NCI-H1092 (cell line): ENCODE measurements around the gene DCX.

Experiments
- DNase-seq: peaks from one replicate; lab custom pipeline; 2025; lab: John Stamatoyannopoulos, UW

Gene DCX

DNA sequence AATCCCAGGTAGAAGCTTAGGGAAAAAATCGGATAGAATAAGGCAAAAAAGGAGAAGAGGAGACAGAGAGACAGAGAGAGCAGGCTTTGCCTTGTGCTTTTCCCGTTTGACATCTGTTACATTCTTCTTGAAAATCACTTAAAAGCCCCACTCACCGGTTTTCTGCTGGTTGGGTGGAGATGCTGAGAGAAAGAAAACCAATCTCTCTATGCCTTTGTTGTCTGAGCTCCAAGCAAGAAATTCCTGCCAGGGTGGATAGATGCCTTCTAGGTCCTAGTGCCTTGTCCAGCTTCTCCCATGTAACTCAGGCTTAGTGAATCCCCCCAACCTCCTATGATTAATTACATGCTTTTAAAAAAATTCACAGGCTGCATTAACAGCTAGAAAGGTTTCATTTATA, at the start of gene DCX:
Gene DCX, minus strand, starts transcription at position 210 of the 400 bp plus-strand sequence. CDS start 1,794 bp downstream, outside the sequence.
- DNase-seq = peak; percentile 38

DNA sequence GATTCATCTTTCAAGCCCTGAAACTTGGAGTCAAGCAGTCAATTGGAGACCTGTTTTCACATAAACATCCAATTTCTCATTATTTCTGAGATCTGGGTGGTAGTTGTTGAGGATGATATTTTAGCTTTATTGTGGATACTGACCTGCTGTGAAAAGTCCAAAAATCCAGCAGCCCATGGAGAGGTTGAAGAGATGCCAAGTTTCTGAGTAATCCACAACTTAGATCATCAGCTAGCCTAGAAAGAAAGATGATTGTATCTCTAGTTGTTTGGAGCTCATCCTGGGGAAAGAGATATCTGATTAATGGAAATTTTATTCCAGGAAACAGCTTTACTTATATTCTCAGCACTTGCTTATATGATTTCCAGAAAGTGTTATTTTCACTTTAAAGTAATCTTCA, 48.6 kb upstream of the DCX start:
- DNase-seq = no peak

DNA sequence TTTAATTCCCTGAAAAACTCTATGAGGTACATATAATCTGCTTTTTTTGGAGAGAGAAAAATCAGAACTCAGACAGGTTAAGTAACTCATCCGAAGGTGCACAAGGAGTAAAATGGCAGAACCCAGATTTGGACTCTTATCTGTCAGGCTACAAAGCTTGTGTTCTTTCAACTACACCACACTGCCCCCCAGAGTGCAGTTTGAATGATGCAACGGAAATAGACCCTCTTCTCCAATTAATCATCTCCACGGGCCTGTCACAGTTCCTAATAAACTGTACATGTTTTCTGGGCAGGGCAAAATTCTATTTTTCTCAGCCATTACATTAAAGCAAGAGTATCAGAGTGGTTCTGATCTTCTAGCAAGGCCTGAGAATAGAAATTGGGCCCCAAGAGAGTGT, 35.3 kb upstream of the DCX start:
- peak; percentile 66 for DNase-seq

DNA sequence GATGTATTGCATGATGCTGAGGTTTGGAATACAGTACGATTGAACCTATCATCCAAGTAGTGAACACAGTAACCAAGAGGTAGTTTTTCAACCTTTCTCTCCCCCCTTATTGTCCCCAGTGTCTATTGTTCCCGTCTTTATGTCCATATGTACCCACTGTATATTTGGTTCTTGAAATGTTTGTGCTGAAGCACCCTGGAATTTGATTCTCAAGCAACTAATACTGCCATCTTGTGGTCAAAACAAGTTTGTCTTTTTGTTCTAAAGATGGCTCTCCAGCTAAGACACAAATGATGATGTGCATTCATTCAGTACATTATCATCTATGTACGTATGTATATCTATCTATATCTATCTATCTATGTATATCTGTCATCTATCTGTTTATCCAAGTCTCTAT, 33.5 kb upstream of the DCX start:
- DNase-seq = peak; percentile 71

DNA sequence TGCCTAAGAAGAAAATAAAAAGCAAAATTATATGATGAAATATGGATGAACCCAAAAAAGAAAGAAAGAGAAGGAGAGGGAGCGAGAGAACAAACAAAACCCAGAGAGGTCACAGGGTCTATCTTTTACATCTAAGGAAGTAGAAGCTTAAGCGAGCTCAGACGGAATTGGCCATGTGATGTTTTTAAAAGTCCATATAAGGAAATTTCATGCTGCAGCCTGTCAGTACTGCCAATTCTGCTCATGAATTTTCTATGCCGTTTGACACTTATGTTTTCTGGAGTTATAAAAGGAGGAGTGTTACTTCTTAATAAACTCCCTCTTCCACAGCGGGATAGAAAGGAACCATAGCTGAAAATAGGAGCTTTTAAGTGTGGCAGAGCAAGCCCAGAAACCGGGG, 32.9 kb upstream of the DCX start:
- DNase-seq = no peak

DNA sequence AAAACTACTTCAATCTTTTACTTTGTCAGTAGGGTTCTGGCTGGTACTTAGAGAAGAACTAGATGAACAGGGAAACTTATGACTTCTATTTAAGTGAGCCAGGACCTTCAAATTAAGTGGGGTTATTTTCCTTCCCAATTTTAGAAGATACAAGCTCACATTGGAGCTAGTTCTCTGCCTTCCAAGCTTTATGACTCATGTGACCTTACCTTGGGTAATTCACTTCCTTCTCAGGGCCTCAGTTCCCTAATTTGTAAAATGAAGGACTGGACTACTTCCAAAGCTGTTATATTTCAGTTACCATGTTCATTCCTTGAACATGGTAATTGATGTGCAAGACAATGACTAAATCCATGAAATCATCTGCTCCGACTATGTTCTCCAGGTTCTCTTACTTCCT, 32.0 kb upstream of the DCX start:
- DNase-seq = no peak

DNA sequence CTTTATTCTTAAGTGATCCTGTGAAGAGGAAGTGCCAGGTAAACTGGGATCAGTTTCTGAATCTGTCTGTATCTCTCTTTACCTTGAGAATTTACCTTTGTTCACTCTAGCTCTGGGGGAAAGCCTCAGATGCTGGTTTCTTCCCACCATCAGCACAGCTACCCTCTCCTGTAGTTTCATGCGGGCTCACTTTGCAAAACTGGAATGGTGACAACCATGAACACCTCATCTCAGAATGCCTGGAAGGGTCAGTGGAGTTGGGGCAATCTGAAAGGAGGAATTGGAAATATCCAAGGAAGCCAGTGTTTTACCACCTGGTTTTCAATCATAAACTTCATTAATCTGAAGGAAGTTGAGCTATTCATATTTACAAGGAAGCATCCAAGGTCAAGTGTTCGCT, 30.8 kb upstream of the DCX start:
- no peak for DNase-seq

DNA sequence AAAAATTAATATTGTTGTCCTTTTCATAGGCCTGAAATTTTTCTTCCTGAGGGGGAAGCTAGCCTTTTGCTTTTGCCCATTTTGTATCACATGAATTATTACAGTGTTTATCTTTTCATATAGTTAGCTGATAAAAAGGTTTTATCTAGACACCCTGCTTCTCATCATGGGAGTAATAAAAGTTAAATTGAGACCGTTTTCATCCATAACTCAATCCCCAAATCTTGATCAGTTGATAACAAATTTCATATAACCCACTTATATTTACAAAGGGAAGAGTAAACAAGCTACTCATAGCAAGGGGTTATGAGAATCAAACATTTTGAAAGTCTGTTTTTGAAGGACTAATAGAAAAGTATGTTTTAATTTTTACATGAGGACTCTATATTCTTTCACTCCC, 23.5 kb upstream of the DCX start:
- DNase-seq = no peak

DNA sequence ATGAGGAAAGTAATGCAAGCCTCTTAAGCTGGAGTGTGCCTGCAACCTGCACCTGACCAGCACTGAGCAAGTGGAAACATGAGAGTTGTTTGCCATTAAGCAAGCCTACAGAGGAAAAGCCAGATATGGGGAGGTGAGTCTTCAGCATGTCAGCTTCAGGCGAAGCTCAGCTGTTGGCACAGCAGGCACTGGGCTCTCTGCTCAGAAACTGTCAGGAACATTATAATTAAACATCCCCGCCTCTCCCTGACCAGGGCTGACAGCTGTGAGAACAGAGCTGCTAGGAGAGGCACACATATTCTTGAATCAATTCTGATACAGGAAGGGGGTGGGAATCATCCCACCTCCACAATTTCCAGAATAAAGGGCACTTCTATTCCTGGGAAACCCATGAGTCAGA, 19.0 kb upstream of the DCX start:
- no peak for DNase-seq

DNA sequence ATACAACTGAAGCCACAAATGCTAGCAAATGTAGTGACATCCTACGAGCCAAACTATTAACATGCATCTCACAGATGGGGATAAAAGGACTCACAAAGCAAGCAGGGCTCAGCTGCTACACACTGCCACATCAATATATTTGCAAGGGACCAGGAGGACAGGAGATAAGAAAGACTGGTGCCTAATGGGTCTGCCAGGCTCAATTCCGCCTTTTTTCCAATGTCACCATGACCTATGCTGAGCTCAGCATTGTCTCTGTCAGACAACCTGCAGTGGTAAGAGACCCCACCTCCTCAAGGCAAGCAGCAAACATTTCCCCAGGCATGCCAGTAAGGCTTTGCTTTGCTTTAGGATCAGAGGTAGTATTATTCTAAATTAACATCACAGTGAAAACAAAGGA, 435 bp downstream of the DCX start:
- DNase-seq = peak; percentile 11

DNA sequence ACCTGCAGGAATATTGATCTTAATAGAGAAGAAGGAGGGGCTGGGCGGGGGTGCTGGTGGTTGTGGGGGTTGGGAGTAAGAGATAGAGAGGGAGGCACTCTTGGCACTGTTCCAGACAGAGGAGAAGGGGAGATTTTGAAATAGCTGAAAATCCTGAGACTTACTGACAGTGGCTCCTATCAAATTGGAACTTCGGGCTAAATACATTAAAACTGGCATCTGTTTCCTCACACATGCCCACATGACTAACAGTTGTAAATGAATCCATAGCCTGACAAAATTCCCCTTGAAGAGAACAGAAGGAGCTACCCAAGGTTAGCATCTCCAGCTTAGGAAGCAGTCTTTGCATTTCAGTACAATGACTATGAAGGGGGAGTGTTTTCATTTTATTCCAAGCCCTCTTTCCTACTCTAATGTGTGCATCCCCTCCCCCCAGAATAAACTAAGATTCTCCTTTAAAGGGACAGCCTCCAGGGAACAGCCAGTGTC, 1.4 kb downstream of the DCX start:
- no peak for DNase-seq

DNA sequence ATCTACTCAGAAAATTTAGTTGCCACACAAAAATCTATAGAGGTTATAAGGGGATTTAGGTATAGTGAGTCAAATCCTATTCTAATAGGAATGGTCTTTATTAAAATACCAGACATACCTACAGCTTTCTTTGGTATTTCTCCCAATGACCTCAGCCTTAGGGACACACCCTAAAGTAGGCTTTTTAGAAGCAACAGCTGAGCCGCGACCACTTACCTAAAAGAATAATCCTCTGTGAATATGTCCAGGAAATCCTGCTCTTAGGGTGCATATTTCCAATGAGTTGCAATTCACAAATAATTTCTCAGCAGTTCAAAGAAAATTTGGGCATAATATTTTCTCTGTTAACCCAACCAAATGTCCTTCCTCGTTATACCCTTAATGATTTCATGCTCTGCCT, 2.7 kb downstream of the DCX start:
- no peak for DNase-seq

DNA sequence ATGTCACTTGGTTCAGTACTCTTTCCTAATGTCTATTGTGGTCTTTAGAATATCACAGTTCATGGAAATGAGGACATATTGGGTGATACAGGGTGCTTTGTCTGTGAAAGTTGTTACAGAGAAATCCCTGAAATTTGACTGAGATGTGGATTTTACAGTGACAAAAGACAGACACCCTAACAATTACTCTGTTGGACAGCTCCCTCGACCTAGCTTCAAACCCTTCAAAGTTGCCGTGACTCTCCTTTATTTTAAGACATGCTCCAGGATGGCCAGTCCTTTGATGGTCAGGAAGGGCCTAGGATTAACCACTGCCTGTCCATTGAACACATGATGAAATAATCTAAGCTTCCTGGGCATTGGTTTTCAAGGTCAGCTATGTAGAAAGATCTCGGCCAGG, 4.0 kb downstream of the DCX start:
- DNase-seq = no peak

DNA sequence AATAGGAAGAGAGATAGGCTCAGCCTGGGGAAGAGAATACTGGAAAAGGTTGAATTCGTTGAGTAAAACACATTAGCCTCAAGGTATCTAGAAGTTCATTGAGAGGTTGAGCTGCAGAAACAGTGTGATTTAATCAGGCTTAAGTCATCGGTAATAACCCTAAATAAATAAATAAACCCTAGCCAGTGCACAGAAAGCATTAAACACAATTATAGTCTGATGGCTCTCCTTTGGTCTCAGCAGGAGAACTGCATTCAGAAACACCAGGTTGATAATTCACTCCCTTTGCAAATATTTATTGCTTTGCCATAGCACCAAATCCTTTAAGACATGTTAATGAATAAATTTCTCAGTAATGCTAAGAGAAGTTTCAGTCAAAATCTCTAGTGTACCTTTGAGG, 9.6 kb downstream of the DCX start:
- no peak for DNase-seq

DNA sequence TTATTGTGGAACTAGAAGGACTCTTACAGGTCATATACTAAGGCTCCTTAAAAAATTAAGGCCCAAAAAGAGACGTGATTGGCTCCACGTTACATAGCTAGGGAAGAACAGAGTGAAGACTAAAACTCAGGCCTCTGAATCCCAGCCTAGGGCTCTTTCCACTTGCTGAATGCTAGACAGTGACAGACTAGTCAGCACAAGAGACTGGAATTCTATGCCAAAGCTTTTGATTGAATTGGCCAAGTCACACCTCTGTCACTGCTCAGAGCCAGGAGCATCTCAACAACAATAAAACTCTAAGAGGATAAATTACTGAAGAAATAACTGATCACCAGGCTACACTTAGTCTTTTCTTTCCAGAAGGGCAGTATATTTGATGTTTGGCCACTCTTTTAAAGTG, 16.8 kb downstream of the DCX start:
- DNase-seq = no peak

DNA sequence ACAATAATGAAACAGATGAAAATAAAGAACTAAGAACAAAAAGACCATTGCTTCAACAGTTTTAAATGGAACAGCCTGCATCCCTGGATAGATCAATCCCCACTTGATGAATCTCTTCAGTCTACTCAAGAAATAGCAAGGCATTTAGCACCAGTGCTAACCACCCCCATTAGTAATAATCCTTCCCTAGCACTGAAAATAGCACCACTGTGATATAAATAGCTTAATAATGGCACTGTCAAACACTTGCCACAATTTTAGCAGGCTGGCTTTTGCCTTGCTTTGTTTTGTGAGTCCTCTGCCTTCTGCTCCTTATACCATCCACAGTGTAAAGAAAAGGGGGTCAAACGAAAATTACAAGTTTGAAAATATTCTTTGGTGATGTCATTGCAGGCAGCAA, 17.4 kb downstream of the DCX start:
- DNase-seq = no peak

DNA sequence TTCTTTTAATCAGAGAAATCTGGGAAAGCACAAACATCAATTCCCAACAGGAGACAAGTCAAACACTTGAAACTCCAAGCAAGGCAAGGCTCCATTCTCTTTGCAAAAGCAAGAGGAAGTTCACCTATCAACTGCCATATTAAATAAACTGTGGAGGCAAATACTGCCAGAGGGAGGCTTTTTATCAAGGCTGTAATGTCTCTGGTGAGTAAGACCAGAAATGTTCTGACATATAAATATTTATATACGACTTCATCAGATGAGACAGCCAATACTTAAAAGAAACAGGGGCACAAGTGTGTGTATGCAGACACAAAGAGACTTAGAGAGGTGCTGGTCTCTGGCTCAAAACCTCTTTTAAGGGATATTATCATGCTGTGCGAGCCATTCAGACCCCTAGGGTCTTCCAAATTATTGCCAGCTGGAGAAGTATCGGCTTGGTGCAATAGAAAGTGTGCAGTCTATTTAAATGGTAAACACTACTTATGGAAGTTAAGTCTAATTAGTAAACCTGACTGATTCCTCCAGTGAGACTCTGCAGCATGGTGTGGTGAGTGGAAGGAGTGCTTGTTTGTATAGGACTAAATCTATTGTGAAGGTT, 24.4 kb downstream of the DCX start:
- peak; percentile 17 for DNase-seq

DNA sequence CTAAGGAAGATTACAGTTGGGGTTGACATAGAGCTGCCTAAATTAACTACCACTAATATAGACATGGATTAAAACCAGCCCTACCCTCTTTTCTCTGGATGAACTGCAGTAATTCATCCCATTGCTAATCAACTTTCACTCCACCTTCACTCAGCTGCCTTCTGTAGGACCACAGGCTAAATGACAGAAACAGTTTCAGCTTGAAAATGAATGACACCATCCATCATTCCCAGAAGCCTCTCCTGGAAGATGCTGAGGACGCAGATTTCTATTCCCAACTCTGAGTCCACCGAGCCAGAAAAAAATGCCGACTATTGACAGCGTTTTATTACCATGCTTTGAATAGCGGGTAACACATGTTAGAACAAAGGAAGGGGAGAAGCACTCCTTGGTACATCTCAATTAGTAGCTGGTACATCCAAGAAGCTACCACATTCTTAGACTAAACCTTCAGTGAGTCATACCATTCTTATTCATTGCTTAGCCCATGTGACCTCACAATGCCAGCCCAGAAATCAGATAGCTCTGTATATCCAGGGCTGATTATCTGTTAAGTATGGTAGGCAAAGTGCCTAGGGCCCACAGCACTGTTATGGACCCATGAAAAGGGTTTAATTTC, 25.3 kb downstream of the DCX start:
- no peak for DNase-seq

DNA sequence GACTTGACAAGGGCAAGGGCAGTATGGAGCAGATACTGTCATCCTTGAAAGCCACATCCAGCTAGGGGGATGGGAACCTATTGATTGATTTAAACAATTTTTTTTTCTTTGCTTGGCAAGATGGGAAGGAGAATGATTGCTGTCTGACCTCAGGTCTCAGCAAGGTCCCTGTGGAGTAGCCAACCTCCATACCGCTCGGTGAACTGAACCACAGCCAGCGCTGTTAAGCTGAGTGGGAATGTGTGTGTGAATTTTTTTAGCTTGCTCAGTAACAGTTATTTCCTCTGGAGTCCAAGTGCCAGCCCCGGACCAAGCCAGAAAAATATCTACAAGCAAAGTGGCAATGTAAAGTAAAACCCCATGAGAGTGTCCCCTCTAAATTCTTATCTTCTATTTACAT, 25.9 kb downstream of the DCX start:
- no peak for DNase-seq

DNA sequence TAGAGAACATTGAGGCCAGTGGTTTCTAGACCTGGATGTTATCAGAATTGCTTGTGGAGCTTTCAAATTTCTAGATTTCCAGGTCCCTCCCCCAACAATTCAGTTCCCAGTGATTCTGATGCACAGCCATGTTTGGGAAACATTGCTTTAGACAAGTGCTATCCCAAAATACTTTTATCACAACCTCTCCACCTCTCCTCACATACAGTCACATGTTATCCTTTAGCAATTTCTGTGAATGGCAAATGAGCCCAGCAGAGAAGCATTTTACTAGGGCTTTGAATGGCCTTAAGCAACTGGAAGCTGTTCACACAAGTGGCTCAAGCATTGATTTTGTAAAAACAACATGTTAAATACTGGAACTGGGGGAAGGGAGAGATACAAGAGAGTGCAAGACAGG, 29.7 kb downstream of the DCX start:
- no peak for DNase-seq

DNA sequence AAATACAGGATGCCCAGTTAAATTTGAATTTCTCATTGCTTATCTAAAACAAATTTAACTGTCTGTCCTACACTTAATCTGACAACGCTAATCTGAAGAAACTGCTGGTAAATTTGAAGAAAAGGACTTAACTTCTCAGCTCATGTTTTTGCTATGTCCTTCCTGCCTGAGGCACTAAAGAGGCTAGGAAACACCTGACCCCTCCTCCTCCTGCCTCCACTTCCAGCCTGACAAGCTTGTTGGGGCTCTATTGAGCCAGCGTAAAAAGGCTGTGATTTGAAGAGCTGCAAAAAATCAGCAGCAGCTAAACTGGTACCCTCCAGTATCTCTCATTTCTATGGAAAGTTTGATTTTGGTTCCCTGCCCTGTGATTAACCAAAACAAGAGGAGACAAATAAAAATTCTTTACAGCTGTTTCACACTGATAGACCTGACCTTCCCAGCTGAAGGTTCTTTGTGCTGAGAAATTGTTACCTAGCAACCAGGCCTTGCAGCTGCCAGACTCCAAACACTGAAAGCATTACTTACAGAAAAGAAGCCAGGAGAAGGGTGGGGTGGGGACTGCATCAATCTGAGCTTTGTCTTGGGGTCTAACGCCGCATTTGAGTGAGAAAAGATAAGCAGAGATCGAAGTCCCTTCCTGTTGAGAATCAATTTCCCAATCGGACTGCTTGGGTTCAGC, 35.0 kb downstream of the DCX start:
- peak; percentile 81 for DNase-seq

DNA sequence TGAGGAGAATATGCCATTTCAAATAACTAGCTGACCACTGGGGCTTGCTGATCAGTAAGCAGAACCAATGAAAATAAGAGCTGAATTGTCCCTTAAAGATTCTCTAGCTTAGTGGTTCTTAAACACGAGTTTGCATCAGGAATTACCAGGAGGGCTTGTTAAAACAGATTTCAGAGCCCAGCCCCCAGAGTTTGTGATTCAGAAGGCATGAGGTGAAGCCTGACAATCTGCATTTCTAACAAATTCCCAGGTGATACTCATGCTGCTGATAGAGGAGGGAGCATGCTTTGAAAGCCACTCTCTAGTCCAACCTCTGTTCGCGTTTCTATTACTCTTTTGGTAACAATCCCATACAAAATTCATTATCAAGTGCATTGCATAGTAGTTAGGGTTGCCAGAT, 35.5 kb downstream of the DCX start:
- DNase-seq = no peak

DNA sequence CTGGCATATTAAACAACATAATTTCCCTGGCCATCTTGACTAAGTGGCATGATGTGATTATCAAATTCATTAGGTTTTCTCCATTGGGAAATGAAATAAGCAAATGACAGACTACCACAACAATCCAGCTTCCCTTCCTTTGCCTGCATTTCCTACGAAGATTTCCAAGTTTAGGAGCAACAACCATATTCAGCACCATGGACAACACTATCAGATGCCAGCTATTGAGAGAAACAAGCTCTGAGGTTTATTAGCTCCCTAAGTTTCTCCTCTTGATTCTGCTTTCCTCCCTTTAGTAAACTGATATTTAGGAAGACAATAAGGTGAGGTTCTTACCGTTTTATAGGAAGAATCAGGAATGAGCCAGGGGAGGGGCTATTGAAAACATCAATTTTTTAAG, 36.2 kb downstream of the DCX start:
- no peak for DNase-seq

DNA sequence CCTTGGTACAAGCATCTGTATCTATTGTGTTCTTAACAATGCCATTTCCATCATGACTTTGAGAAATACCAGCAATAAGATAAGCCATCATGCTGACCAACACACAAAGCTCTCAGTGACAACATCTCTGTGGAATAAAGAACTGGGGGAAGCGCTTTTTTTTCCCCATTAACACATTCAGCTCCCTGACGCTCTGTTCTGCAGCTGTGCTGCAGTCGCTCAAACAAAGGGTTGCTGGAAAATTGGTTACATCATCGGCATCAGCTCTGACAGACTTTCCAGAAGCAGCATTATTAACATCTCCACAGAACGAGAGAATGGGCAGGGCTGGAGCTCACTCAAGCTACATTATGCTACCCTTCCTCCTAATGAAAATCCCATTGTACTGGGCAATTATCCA, 39.9 kb downstream of the DCX start:
- DNase-seq = peak; percentile 22
